AML-193 (cell line): ENCODE data around the gene SCAMP1.
A peak's percentile ranks its signal among the peaks of the same experiment; 100 is the strongest.

Experiments
- DNase-seq, 2 experiments: peaks; one replicate each; lab custom pipeline; 2025; lab: John Stamatoyannopoulos, UW

Gene SCAMP1

GRCh38 chr5:78495800-78496199, 135.4 kb downstream of the SCAMP1 start:
- no peak for DNase-seq

- DNase-seq = no peak
Observed at GRCh38 chr5:78496373-78496772, 136.0 kb downstream of the SCAMP1 start.

- DNase-seq = no peak
Observed at GRCh38 chr5:78497573-78498533, 137.4 kb downstream of the SCAMP1 start.

- DNase-seq = no peak
Observed at GRCh38 chr5:78499485-78499884, 139.1 kb downstream of the SCAMP1 start.

GRCh38 chr5:78500028-78500427, 139.6 kb downstream of the SCAMP1 start:
- no peak for DNase-seq

- DNase-seq = no peak
Observed at GRCh38 chr5:78500871-78501270, 140.5 kb downstream of the SCAMP1 start.

- DNase-seq = peak; percentile 12 to 16
Observed at GRCh38 chr5:78501411-78502352, 141.3 kb downstream of the SCAMP1 start.

- DNase-seq = no peak
Observed at GRCh38 chr5:78503958-78504653, 143.7 kb downstream of the SCAMP1 start.

GRCh38 chr5:78504704-78505677, 144.6 kb downstream of the SCAMP1 start:
- no peak for DNase-seq

GRCh38 chr5:78505860-78506259, 145.4 kb downstream of the SCAMP1 start:
- DNase-seq = no peak

GRCh38 chr5:78506261-78507024, 146.0 kb downstream of the SCAMP1 start:
- DNase-seq = no peak

GRCh38 chr5:78507531-78507930, 147.1 kb downstream of the SCAMP1 start:
- DNase-seq = no peak

- DNase-seq = no peak
Observed at GRCh38 chr5:78508186-78508765, 147.9 kb downstream of the SCAMP1 start.

- no peak for DNase-seq
Observed at GRCh38 chr5:78509145-78509865, 148.9 kb downstream of the SCAMP1 start.

GRCh38 chr5:78509884-78510769, 149.7 kb downstream of the SCAMP1 start:
- peak; percentile 38 to 46 for DNase-seq

- DNase-seq = peak; percentile 73 to 87
Observed at GRCh38 chr5:78511121-78511906, 150.9 kb downstream of the SCAMP1 start.

GRCh38 chr5:78512435-78512834, 152.0 kb downstream of the SCAMP1 start:
- DNase-seq = no peak
